ENCODE data around the gene KLLN.
"Not testable (repeated sequence)": the region's sequence is repeated elsewhere in the genome, so short reads cannot be mapped to it uniquely, and the experiment has no call there.

The KLLN gene, protein sequence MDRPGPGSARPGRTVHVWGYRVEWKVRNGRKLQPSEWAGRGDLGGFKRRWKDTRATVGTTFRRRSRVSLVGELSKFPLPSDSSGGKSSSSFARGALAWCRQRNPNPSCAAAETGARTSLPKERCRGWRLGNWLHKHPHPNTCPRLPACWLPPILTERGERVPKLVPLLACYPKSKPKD

GRCh38 chr10:87863053-87863943 lies at the start of gene KLLN, which contains the start of gene PTEN:
TSS of gene KLLN (minus strand) at chr10:87863533. CDS start at chr10:87862487, 1,046 bp downstream.
TSS of gene PTEN (plus strand) at chr10:87863625. CDS start at chr10:87864470, 845 bp downstream.
- DNase-seq = peak; percentile 95

DNA sequence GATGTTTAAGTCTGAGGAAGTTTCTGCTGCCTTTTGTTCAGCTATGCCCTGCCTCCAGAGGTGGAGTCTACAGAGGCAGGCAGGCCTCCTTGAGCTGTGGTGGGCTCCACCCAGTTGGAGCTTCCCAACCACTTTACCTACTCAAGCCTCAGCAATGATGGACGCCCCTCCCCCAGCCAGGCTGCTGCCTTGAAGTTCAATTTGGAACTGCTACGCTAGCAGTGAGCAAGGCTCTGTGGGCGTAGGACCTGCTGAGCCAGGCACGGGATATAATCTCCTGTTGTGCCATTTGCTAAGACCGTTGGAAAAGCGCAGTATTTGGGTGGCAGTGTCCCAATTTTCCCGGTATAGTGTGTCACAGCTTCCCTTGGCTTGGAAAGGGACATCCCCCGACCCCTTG lies 40.1 kb upstream of the KLLN start:
- DNase-seq = not testable (repeated sequence)

DNA sequence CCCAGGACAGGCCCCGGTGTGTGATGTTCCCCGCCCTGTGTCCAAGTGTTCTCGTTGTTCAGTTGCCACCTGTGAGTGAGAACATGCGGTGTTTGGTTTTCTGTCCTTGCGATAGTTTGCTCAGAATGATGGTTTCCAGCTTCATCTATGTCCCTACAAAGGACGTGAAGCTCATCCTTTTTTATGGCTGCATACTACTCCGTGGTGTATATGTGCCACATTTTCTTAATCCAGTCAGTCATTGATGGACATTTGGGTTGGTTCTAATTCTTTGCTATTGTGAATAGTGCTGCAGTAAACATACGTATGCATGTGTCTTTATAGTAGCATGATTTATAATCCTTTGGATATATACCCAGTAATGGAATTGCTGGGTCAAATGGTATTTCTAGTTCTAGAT lies 34.6 kb upstream of the KLLN start:
- not testable (repeated sequence) for DNase-seq

- DNase-seq = no peak
Measured at GRCh38 chr10:87896216-87896615, 32.9 kb upstream of the KLLN start.

- DNase-seq = no peak
Measured at GRCh38 chr10:87895430-87895829, 32.1 kb upstream of the KLLN start.

DNA sequence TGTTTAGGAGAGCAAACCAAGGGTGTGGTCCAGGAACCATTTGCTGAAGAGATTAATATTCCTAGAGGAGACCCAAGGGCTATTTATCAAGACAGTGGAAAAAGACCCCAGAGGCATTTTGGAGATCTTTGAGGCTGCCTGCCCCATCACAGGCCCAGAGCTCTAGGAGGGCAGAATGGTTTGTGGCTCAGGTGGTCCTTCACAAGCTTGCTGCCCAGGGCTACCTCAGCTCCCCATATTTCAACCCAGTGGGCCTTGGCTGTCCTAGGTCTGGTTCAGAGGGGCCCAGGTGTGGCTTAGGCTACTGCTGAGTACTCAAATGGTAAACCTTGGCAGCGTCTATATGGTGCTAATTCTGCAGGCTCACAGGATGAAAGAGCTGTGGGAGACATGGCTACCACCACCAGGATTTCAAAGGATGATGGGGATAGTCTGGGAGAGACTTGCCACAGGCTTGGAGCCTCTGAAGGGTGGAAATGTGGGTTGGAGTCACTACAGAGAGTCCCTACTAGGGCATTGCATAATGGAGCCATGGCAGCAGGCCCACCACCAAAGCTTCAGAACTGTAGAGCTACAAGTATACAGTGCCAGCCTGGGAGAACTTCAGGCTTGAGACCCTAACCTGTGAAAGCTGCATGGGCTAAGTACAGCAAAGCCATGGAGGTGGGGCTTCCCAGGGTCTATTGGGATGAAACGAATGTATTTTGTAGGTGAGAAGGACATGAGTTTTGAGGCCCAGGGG lies 24.4 kb upstream of the KLLN start:
- no peak for DNase-seq

- DNase-seq = no peak
Measured at GRCh38 chr10:87887146-87887545, 23.8 kb upstream of the KLLN start.

DNA sequence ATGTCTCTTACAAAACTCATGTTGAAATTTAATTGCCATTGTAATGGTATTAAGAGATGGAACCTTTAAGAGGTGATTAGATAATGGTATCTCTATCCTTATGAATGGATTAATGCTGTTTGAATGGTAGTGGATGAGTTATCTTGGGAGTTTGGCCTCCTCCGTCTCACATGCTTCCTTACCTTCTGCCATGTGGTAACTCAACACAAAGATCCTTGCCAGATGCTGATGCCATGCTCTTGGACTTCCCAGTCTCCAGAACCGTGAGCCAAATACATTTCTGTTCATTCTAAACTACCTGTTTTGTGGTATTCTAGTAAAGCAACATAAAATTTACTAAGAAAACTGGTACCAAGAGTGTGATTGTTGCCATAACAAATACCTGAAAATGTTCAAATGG lies 23.3 kb upstream of the KLLN start:
- DNase-seq = no peak

DNA sequence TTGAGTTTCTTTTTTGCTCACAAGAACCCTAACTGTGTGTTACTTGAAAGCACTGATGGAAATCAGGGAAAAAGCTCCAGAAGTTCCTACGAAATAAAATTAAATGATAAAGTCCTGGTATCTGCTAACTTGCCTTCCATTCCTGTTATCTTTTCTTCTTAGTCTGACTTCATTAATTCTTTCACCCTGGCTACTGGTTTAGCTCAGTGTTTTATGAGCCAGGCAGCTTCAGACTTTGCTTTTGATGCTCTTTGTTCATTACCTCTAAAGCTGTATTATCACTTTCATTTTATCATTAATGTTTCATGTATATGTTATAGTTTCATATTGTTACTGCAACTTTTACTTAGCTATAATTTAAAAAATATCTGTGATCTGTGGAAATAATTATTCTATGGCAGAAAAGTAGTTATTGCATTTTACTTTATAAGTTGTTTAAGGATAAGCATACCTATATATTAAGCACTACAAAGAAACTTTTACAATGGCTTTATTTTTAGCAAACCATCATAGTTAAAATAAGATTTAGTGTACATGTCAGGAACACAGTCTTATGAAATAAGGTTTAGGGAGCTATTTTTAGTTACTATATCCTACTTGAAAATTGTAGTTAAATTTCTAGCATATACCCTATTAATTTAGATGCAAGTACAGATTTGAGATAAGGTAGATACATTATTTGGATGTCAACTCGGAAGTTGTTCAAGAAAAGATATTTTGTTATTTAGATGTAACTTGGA lies 19.4 kb upstream of the KLLN start:
- DNase-seq = no peak

- DNase-seq = not testable (repeated sequence)
Measured at GRCh38 chr10:87881373-87882059, 18.2 kb upstream of the KLLN start.

DNA sequence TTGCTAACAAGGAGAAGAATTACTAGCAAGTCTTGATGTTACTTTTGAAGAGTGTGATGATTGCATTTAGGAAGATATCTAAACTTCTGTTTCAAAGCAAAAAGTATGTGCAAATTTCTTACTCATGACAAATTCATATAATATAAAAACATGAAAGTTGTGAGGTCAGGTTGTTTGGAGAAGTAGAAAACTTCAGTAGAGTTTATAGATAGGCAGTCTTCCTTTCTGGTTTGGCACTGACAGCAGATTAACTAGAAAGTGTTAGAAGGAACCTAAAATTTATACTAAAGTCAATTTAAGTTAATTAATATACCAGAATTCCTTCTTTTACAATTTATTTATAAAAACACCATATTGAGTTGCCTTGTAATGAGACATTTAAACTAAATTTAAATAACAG lies 17.0 kb upstream of the KLLN start:
- no peak for DNase-seq

DNA sequence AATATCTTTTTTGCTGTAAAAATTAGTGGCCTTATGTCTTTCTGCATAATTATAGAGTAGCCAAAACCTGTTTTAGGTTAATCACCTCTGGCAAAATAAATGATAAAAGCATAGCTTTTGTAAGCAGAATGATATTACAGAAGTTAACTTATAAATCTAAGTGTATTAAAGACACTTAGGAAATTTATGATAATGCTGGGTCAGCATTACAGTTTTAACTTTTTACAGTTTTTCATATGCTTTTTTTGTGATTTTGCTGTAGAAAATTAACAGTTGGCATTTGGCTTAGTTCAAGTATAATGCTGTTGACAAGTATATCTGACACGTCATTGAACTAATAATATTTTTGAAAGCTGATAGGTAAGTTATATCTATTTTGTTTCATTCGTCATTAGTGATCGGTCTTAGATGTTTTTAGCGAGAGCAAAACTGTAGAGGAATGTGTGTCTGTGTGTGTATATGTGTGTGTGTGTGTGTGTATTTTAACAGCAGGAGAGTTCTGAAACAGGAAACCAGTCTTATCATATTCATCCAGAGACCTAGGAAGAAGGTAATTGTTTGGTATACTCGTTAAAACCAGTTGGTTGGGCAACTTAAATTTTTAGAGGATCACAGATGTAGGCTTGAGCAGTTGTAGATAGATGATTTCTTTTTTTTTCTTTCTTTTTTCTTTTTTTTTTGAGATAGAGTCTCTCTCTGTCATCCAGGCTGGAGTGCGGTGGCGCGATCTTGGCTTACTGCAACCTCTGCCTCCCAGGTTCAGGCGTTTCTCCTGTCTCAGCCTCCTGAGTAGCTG lies 15.5 kb upstream of the KLLN start:
- no peak for DNase-seq

DNA sequence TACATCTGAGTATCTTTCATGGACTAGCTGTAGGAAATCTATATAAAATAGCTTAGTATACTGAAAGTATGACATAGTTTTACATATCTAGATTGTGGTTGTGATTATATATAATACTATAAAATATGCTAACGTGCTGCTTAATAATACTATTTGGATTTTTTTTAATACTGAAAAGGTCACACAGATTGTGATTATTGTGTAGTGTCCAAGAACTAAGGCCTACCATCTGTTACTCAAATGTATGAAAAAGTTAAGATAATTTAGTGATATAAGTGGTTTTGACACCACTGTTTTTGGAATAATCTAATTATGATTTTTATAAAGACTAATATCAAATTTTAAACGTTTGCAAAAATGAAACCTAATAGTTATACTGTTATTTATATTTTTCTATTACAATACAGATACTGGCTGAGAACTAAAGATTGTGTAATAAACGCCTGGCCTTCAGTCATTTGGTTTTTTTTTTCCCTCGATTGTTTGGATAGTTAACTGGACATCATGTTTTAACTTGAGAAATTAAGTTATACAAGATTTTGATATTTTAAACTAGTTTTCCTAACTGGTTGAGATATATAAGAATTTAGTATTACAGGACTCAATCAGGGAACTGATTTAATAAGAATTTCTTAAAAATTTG lies 12.7 kb upstream of the KLLN start:
- DNase-seq = no peak

DNA sequence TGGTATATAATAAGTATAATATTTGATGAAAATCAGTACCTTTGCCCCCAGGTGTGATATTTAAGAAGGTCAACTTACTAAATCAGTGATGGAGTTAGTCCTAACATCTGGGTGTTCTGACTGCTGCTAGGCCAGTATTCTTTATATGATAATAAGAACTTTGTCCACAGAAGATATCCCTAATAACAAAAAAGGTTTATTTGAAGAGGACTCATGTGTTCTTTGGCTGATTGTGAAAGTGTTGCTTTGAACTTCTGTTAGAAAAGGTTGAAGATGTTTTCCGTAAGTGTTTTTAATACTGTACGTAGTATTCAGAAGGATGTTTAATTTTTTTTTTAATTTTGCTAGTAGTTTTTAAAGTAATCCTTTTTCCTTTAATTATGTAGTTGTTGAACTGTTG lies 10.3 kb upstream of the KLLN start:
- no peak for DNase-seq

- no peak for DNase-seq
Measured at GRCh38 chr10:87872828-87873227, 9.5 kb upstream of the KLLN start.

DNA sequence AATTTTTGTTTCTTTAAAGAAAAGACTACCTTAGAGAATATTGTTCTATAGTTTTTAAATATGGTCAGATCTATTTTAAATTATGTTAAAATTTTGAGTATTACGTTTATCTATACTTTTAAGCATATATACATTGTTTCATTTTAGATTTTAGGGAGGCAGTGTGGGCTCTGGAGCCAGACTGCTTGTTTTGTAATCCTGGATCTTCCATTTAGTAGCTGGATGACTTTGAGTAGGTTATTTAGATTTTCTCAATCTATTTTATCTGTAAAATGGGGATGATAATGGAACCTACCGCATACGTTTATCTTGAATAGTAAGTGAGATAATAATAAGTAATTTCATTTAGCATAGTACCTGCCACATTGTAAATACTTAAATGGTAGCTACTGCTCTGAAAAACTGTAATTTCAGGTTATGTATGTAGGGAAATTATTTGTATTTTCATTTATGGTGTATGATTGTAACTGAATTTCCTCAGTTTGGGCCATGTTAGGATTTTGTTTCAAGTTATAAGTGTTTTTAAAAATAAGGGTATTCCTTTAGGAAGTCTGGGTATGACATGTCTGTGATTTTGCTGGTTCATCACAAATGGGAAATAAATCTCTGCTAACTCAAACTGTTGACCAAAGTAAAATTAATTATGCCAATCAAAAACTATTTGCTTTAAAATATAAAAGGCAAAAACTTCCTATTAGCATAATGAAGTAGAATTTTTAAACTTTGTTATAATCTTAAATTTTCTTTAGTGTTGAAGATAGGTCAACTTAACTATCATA lies 6.6 kb upstream of the KLLN start:
- no peak for DNase-seq

DNA sequence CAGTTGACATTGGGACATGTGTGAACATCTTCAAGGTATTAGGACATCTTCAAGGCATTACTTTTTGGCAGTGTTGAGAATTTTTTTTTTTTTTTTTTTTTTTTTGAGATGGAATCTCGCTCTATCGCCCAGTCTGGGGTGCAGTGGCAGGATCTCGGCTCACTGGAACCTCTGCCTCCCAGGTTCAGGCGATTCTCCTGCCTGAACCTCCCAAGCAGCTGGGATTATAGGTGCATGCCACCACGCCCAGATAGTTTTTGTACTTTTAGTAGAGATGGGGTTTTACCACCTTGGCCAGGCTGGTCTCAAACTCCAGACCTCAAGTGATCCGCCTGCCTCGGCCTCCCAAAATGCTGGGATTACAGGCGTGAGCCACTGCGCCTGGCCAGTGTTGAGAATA lies 5.8 kb upstream of the KLLN start:
- not testable (repeated sequence) for DNase-seq

- DNase-seq = no peak
Measured at GRCh38 chr10:87868277-87868676, 4.9 kb upstream of the KLLN start.

DNA sequence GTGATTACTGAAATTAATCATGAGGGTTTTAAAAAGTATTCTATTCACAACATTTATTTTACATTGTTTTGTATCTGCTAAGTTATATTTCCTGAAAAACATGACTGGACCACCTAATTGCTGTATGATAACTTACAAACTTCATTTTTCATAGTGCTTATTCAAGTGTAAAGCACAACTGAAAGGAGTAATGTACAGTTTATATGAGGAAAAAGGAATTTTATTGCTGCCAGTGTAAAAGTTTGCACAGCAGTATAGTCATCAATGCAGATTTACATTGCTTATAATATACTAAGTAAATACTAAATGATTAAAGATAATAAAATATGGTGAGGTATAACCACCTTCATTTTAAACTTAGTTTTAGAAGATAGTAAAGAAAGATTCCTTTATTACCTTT lies 4.1 kb upstream of the KLLN start:
- DNase-seq = no peak

GRCh38 chr10:87866412-87866974 lies 3.2 kb upstream of the KLLN start:
- DNase-seq = no peak
